HepG2 (cell line): ENCODE data around the gene RCCD1. TPM values are rescaled to one million over a fixed set of nuclear protein-coding genes. Genes with fewer than 3 reads are reported as not detected.

Experiments
- GABPB1 ChIP-seq: IDR thresholded peaks from 2 replicates; pipeline ENCODE4 v1.6.1; 2016; ENCODE audit warnings: mild to moderate bottlenecking, missing genetic modification reagents, moderate library complexity, missing compliant biosample characterization
- HDAC1 ChIP-seq: sonication (generic); formaldehyde crosslinking; IDR thresholded peaks from 2 replicates; pipeline ENCODE4 v1.5.1; 2020; ENCODE audit warnings: mild to moderate bottlenecking, missing genetic modification reagents
- NAIF1 ChIP-seq: sonication (generic); formaldehyde crosslinking; IDR thresholded peaks from 2 replicates; pipeline ENCODE4 v1.5.0; 2020; ENCODE audit warnings: mild to moderate bottlenecking, missing genetic modification reagents, borderline replicate concordance
- POLR2G ChIP-seq: fragments of 200-400 bp; formaldehyde crosslinking; IDR thresholded peaks from 2 replicates; pipeline ENCODE4 v1.6.1; 2018; ENCODE audit warnings: mild to moderate bottlenecking, low read depth, low read length, moderate library complexity
- SOX13 ChIP-seq, 3 experiments: fragments of 450-650 bp in 1 of 3; sonication (generic) in 1 of 3; formaldehyde crosslinking in 1 of 3; IDR thresholded peaks in 2 of 3; conservative IDR thresholded peaks in 1 of 3; 2 replicates each; pipeline versions ENCODE4 v1.5.0 to v1.6.1; 2016 to 2020; ENCODE audit warnings: antibody characterized with exemption in 1 of 3, mild to moderate bottlenecking in 1 of 3, missing compliant biosample characterization in 1 of 3, missing genetic modification reagents in 1 of 3, moderate library complexity in 1 of 3
- SRSF9 ChIP-seq: fragments of 200-400 bp; formaldehyde crosslinking; IDR thresholded peaks from 2 replicates; pipeline ENCODE4 v1.6.1; 2018; ENCODE audit warnings: borderline replicate concordance, mild to moderate bottlenecking, low read depth, low read length; ENCODE audit not compliant: insufficient read depth, poor library complexity, severe bottlenecking
- STAG1 ChIP-seq: sonication (generic); formaldehyde crosslinking; IDR thresholded peaks from 2 replicates; pipeline ENCODE4 v1.4.0; 2020; ENCODE audit warnings: missing genetic modification reagents
- SUZ12 ChIP-seq: fragments of 150-350 bp; IDR thresholded peaks from 2 replicates; pipeline ENCODE4 v1.6.1; 2014; ENCODE audit warnings: low read depth, low read length
- TGIF2 ChIP-seq: IDR thresholded peaks from 2 replicates; pipeline ENCODE4 v1.6.1; 2016; ENCODE audit warnings: control low read depth, missing compliant biosample characterization
- ZBTB38 ChIP-seq: sonication (generic); formaldehyde crosslinking; IDR thresholded peaks from 2 replicates; pipeline ENCODE4 v1.5.1; 2020; ENCODE audit warnings: mild to moderate bottlenecking, missing genetic modification reagents
- ZFP36L1 ChIP-seq: sonication (generic); formaldehyde crosslinking; IDR thresholded peaks from 2 replicates; pipeline ENCODE4 v1.8.0; 2022; ENCODE audit warnings: mild to moderate bottlenecking, missing genetic modification reagents, moderate library complexity
- ZNF280B ChIP-seq: sonication (generic); formaldehyde crosslinking; IDR thresholded peaks from 2 replicates; pipeline ENCODE4 v1.5.0; 2020; ENCODE audit warnings: missing genetic modification reagents, mild to moderate bottlenecking, borderline replicate concordance
- ZNF546 ChIP-seq: sonication (generic); formaldehyde crosslinking; conservative IDR thresholded peaks from 2 replicates; pipeline ENCODE4 v1.8.1; 2023; ENCODE audit warnings: mild to moderate bottlenecking, missing genetic modification reagents
- ZNF557 ChIP-seq: sonication (generic); formaldehyde crosslinking; IDR thresholded peaks from 2 replicates; pipeline ENCODE4 v1.4.0; 2020; ENCODE audit warnings: missing genetic modification reagents
- ZNF724P ChIP-seq: sonication (generic); formaldehyde crosslinking; IDR thresholded peaks from 2 replicates; pipeline ENCODE4 v1.8.0; 2022; ENCODE audit warnings: missing genetic modification reagents, borderline replicate concordance
- ZNF780A ChIP-seq: sonication (generic); formaldehyde crosslinking; IDR thresholded peaks from 2 replicates; pipeline ENCODE4 v1.8.0; 2022; ENCODE audit warnings: mild to moderate bottlenecking, missing genetic modification reagents, moderate library complexity
- ZNF782 ChIP-seq: sonication (generic); formaldehyde crosslinking; IDR thresholded peaks from 2 replicates; pipeline ENCODE4 v1.4.0; 2020; ENCODE audit warnings: missing genetic modification reagents, mild to moderate bottlenecking, borderline replicate concordance
- ZZZ3 ChIP-seq: sonication (generic); formaldehyde crosslinking; IDR thresholded peaks from 2 replicates; pipeline ENCODE4 v1.4.0; 2020; ENCODE audit warnings: missing genetic modification reagents, mild to moderate bottlenecking, borderline replicate concordance
- polyA plus RNA-seq, 8 experiments: library from polyadenylated mRNA; depleted of rRNA in 3 of 8; stranded (reverse) in 7 of 8; unstranded in 1 of 8; fragments of >200 nt; fragmentation: Illumina TruSeq in 4 of 8; extraction: Trizol in 4 of 8; gene quantifications; 2 replicates each; pipeline versions ENCODE4 v1.2.1 to v1.2.3, GENCODE V29; 2011 to 2016; ENCODE audit warnings: low read depth in 4 of 8, missing spikeins in 1 of 8, mixed read lengths in 1 of 8; ENCODE audit not compliant: insufficient read depth in 1 of 8
- total RNA-seq, 5 experiments: library from RNA; depleted of rRNA; stranded (reverse); fragments of >200 nt; fragmentation: Illumina TruSeq; extraction: Trizol; gene quantifications; 2 replicates each; pipeline ENCODE4 v1.2.3, GENCODE V29; 2016; ENCODE audit warnings: low read depth in 1 of 5
- TF ChIP-seq, protein P1 (sequence below): sonication (generic); formaldehyde crosslinking; IDR thresholded peaks from 2 replicates; pipeline ENCODE4 v1.4.0; 2020; ENCODE audit warnings: missing genetic modification reagents
- TF ChIP-seq, protein P2 (sequence below): sonication (generic); formaldehyde crosslinking; IDR thresholded peaks from 2 replicates; pipeline ENCODE4 v1.4.0; 2020; ENCODE audit warnings: missing genetic modification reagents
- TF ChIP-seq, protein P3 (sequence below): sonication (generic); formaldehyde crosslinking; IDR thresholded peaks from 2 replicates; pipeline ENCODE4 v1.8.0; 2022; ENCODE audit warnings: missing genetic modification reagents, mild to moderate bottlenecking, borderline replicate concordance

The RCCD1 gene
- total and polyA plus RNA-seq, 2 of the 13 experiments (the other 11 are each of a cell fraction or from before 2014, with no cell fraction given) = 14.1 to 15.1 TPM

GRCh38 chr15:90934949-90935751 is 19.5 kb upstream of the RCCD1 start, which contains the start of gene UNC45A (continued):
- TF ChIP-seq GABPB1 (CRISPR knock-in tag) = peak; percentile 73
- peak; percentile 51 for TF ChIP-seq HDAC1 (CRISPR knock-in tag)
- TF ChIP-seq ZBTB38 (CRISPR knock-in tag) = peak; percentile 51; the same call in 1 of the 2 replicates
- TF ChIP-seq, protein P1, sequence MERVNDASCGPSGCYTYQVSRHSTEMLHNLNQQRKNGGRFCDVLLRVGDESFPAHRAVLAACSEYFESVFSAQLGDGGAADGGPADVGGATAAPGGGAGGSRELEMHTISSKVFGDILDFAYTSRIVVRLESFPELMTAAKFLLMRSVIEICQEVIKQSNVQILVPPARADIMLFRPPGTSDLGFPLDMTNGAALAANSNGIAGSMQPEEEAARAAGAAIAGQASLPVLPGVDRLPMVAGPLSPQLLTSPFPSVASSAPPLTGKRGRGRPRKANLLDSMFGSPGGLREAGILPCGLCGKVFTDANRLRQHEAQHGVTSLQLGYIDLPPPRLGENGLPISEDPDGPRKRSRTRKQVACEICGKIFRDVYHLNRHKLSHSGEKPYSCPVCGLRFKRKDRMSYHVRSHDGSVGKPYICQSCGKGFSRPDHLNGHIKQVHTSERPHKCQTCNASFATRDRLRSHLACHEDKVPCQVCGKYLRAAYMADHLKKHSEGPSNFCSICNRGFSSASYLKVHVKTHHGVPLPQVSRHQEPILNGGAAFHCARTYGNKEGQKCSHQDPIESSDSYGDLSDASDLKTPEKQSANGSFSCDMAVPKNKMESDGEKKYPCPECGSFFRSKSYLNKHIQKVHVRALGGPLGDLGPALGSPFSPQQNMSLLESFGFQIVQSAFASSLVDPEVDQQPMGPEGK (CRISPR knock-in tag) = peak; percentile 44
- TF ChIP-seq, protein P2, sequence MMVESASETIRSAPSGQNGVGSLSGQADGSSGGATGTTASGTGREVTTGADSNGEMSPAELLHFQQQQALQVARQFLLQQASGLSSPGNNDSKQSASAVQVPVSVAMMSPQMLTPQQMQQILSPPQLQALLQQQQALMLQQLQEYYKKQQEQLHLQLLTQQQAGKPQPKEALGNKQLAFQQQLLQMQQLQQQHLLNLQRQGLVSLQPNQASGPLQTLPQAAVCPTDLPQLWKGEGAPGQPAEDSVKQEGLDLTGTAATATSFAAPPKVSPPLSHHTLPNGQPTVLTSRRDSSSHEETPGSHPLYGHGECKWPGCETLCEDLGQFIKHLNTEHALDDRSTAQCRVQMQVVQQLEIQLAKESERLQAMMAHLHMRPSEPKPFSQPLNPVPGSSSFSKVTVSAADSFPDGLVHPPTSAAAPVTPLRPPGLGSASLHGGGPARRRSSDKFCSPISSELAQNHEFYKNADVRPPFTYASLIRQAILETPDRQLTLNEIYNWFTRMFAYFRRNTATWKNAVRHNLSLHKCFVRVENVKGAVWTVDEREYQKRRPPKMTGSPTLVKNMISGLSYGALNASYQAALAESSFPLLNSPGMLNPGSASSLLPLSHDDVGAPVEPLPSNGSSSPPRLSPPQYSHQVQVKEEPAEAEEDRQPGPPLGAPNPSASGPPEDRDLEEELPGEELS = peak; percentile 33; the same call in 1 of the 2 replicates
- TF ChIP-seq STAG1 (CRISPR knock-in tag) = no peak
- no peak for TF ChIP-seq SRSF9
- TF ChIP-seq ZZZ3 (CRISPR knock-in tag) = peak; percentile 17; the same call in 1 of the 2 replicates
- TF ChIP-seq, protein P3, sequence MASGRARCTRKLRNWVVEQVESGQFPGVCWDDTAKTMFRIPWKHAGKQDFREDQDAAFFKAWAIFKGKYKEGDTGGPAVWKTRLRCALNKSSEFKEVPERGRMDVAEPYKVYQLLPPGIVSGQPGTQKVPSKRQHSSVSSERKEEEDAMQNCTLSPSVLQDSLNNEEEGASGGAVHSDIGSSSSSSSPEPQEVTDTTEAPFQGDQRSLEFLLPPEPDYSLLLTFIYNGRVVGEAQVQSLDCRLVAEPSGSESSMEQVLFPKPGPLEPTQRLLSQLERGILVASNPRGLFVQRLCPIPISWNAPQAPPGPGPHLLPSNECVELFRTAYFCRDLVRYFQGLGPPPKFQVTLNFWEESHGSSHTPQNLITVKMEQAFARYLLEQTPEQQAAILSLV (CRISPR knock-in tag) = 0 out of 2 replicates have a peak, but pooled peaks have one; percentile 26
- TF ChIP-seq SOX13 (IDR thresholded peaks at IDR 0.05) = no peak
- TF ChIP-seq SOX13 (CRISPR knock-in tag; conservative IDR thresholded peaks at IDR 0.05 in 1 of 2, IDR thresholded peaks at IDR 0.05 in 1 of 2) = no peak; a peak in 1 of 4 replicates
- peak; percentile 58; the same call in 1 of the 2 replicates for TF ChIP-seq ZNF280B (CRISPR knock-in tag)
- no peak for TF ChIP-seq ZNF780A
- no peak for TF ChIP-seq TGIF2
- TF ChIP-seq ZNF782 (CRISPR knock-in tag) = peak; percentile 75; the same call in 1 of the 2 replicates
- TF ChIP-seq NAIF1 (CRISPR knock-in tag) = 0 out of 2 replicates have a peak, but pooled peaks have one; percentile 29
- peak; percentile 61; the same call in 1 of the 2 replicates for TF ChIP-seq ZNF724P (CRISPR knock-in tag)
- no peak for TF ChIP-seq SUZ12
- TF ChIP-seq ZNF557 (CRISPR knock-in tag) = no peak
- peak; percentile 71 for TF ChIP-seq POLR2G
- no peak for TF ChIP-seq ZFP36L1 (CRISPR knock-in tag)
- peak; percentile 26; the same call in 1 of the 2 replicates for TF ChIP-seq ZNF546 (CRISPR knock-in tag)
